ENCODE measurements around the gene RBBP8.

The RBBP8 gene

GRCh38 chr18:23053776-23054457, 120.8 kb downstream of the RBBP8 start:
- Mint-ChIP-seq H3K4me1 (ENCODE audit: low read depth) (peaks cover 16% of the 10 kb centered on the region), H3K27ac (no peak overlapping the region), H3K9me3 (no peaks in the 10 kb centered on the region), H3K27me3 (no peaks in the 10 kb centered on the region), H3K36me3 (ENCODE audit: low read depth) (no peaks in the 10 kb centered on the region), H3K4me3 (no peak overlapping the region)
- no peak for DNase-seq

- Mint-ChIP-seq H3K36me3 (ENCODE audit: low read depth) (no peaks in the 10 kb centered on the region), H3K4me1 (ENCODE audit: low read depth) (peaks cover 12% of the 10 kb centered on the region), H3K4me3 (no peak overlapping the region), H3K9me3 (no peaks in the 10 kb centered on the region), H3K27ac (no peak overlapping the region), H3K27me3 (no peaks in the 10 kb centered on the region)
- no peak for DNase-seq
Observed at GRCh38 chr18:23054553-23054952, 121.4 kb downstream of the RBBP8 start.

DNA sequence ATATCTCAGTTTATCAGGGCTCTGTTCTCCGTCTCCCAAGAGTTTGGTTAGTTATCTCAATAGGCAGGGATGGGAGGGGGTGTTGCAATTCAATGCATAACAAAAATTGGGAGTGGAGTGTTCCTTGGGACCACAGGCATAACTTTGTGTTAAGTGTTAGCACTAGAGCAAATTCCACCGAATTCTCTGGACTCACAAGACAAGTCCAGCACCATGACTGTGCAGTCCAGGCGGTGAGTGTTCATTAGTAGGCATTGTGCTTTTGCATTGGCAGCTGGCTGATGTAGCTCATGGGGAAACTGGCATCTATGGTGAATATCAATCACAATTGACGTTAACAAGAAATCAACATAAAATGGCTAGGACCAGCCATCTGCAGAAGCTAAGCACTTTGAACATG, 123.2 kb downstream of the RBBP8 start:
- Mint-ChIP-seq H3K27me3 (no peaks in the 10 kb centered on the region), H3K4me3 (no peak overlapping the region), H3K27ac (no peak overlapping the region)

DNA sequence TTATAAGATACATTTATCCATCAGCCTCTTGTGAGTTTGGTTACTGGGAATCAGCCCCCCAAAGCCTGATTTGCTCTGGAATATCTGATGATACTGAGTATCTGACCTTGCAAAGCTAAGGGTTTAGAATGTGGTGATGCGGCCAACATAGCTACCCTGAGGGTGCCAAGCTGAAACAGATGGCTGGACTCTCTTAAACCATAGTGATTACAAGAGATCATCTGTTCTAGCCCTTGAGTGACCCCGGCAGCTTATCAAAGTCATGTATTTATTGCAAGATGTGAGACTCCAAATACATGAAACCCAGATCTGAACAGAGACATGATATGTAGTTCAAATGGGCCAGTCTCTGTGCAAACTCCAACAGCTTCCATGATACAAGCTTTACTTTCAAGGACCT, 124.0 kb downstream of the RBBP8 start:
- no peak overlapping the region for H3K27ac Mint-ChIP-seq
- no peak overlapping the region for H3K4me3 Mint-ChIP-seq
- no peaks in the 10 kb centered on the region for H3K27me3 Mint-ChIP-seq
- peaks cover 2% of the 10 kb centered on the region for H3K4me1 Mint-ChIP-seq (ENCODE audit: low read depth)
- no peaks in the 10 kb centered on the region for H3K9me3 Mint-ChIP-seq
- no peak for DNase-seq
- no peaks in the 10 kb centered on the region for H3K36me3 Mint-ChIP-seq (ENCODE audit: low read depth)

More for the DNA sequence above, 123.2 kb downstream of the RBBP8 start:
- peaks cover 2% of the 10 kb centered on the region for H3K4me1 Mint-ChIP-seq (ENCODE audit: low read depth)
- no peaks in the 10 kb centered on the region for H3K9me3 Mint-ChIP-seq
- H3K36me3 Mint-ChIP-seq (ENCODE audit: low read depth) = no peaks in the 10 kb centered on the region
- no peak for DNase-seq

- Mint-ChIP-seq H3K36me3 (ENCODE audit: low read depth) (no peaks in the 10 kb centered on the region), H3K27me3 (no peaks in the 10 kb centered on the region), H3K9me3 (peaks cover 3% of the 10 kb centered on the region)
Observed at GRCh38 chr18:23058746-23059415, 125.8 kb downstream of the RBBP8 start.

GRCh38 chr18:23059541-23060465, 126.7 kb downstream of the RBBP8 start:
- Mint-ChIP-seq H3K27ac (no peak overlapping the region), H3K9me3 (peaks cover 3% of the 10 kb centered on the region), H3K4me3 (no peak overlapping the region), H3K36me3 (ENCODE audit: low read depth) (no peaks in the 10 kb centered on the region), H3K4me1 (ENCODE audit: low read depth) (no peaks in the 10 kb centered on the region), H3K27me3 (no peaks in the 10 kb centered on the region)
- no peak for DNase-seq

More at GRCh38 chr18:23058746-23059415, 125.8 kb downstream of the RBBP8 start:
- no peak for DNase-seq
- H3K4me3 Mint-ChIP-seq = no peak overlapping the region
- H3K27ac Mint-ChIP-seq = no peak overlapping the region
- H3K4me1 Mint-ChIP-seq (ENCODE audit: low read depth) = peaks cover 2% of the 10 kb centered on the region

GRCh38 chr18:23062011-23062410, 128.9 kb downstream of the RBBP8 start:
- Mint-ChIP-seq H3K36me3 (ENCODE audit: low read depth) (no peaks in the 10 kb centered on the region), H3K4me1 (ENCODE audit: low read depth) (no peaks in the 10 kb centered on the region), H3K27ac (no peak overlapping the region), H3K4me3 (no peak overlapping the region), H3K27me3 (no peaks in the 10 kb centered on the region), H3K9me3 (peaks cover 3% of the 10 kb centered on the region)
- DNase-seq = no peak

GRCh38 chr18:23063502-23063901, 130.4 kb downstream of the RBBP8 start:
- Mint-ChIP-seq H3K36me3 (ENCODE audit: low read depth) (no peaks in the 10 kb centered on the region), H3K4me1 (ENCODE audit: low read depth) (peaks cover 8% of the 10 kb centered on the region), H3K27me3 (no peaks in the 10 kb centered on the region), H3K9me3 (peaks cover 3% of the 10 kb centered on the region), H3K4me3 (no peak overlapping the region), H3K27ac (no peak overlapping the region)
- DNase-seq = no peak

- peaks cover 23% of the 10 kb centered on the region for H3K4me1 Mint-ChIP-seq (ENCODE audit: low read depth)
- no peaks in the 10 kb centered on the region for H3K27me3 Mint-ChIP-seq
- DNase-seq = no peak
- H3K36me3 Mint-ChIP-seq (ENCODE audit: low read depth) = no peaks in the 10 kb centered on the region
- H3K4me3 Mint-ChIP-seq = no peak overlapping the region
- peaks cover 6% of the 10 kb centered on the region for H3K9me3 Mint-ChIP-seq
- H3K27ac Mint-ChIP-seq = no peak overlapping the region
Observed at GRCh38 chr18:23065234-23065806, 132.2 kb downstream of the RBBP8 start.

DNA sequence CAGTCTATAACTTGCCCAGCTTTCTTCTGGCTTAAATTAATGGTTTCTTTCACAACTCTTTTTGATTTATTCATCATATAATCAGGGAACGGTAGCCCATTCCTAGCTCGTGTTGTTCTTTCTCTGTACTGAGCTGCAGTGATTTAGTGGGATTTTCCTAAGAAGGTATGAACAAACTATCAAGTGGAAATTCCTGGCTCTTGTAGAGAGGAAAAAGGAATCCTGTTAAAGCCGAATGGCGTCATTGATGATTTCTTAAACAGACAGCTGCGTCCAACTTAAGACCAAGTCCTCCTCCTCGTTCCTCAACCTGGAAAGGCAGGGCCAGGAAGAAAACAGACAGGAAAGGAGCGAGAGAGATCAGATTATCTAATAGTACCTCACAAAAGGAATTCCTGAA, 132.9 kb downstream of the RBBP8 start:
- Mint-ChIP-seq H3K27me3 (no peaks in the 10 kb centered on the region), H3K4me3 (no peak overlapping the region), H3K27ac (no peak overlapping the region), H3K36me3 (ENCODE audit: low read depth) (peaks cover 2% of the 10 kb centered on the region), H3K9me3 (peaks cover 10% of the 10 kb centered on the region), H3K4me1 (ENCODE audit: low read depth) (peaks cover 29% of the 10 kb centered on the region)
- DNase-seq = no peak

DNA sequence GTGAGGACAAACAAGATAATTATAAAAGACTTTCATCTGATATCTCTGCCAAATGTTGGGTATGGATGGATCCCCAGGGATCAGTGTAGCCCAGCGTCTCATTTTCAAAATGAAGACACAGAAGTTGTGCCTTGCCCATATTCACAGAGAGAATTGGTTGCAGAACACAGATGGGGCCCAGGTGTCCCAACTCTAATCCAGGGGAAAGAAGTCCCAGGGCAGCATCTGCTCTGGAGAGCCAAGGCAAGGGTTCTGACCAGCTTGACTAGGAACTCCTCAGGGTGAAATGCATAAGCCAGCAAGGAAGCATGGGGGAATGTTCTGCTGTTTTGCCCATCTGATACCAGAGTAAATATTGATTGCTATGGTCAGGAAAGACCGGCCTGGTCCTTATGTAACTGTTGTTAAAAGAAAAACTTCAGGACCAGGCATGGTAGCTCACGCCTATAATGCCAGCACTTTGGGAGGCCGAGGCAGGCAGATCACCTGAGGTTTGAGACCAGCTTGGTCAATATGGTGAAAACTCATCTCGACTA, 133.4 kb downstream of the RBBP8 start:
- DNase-seq = no peak
- H3K36me3 Mint-ChIP-seq (ENCODE audit: low read depth) = peaks cover 2% of the 10 kb centered on the region
- H3K4me1 Mint-ChIP-seq (ENCODE audit: low read depth) = peaks cover 34% of the 10 kb centered on the region
- H3K9me3 Mint-ChIP-seq = peaks cover 10% of the 10 kb centered on the region
- no peak overlapping the region for H3K4me3 Mint-ChIP-seq
- H3K27ac Mint-ChIP-seq = no peak overlapping the region
- H3K27me3 Mint-ChIP-seq = no peaks in the 10 kb centered on the region

DNA sequence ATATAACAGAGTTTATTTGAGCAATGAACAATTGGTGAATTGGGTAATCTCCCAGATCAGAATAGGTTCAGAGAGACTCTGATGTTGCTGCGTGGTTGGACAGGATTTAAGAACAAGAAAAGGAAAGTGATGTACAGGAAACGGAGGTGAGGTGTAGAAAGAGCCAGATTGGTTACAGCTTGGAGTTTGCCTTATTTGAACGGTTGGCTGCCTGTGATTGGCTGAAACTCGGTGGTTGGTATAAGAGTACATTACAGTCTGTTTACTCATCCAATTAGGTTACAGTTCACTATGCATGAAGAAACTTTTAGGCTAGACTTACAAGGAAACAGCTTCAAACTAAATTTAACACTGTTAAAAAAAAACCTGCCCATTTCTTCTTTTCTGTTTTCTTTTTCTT, 134.1 kb downstream of the RBBP8 start:
- no peak for DNase-seq
- Mint-ChIP-seq H3K4me1 (ENCODE audit: low read depth) (peaks cover 41% of the 10 kb centered on the region), H3K4me3 (no peak overlapping the region), H3K36me3 (ENCODE audit: low read depth) (peaks cover 2% of the 10 kb centered on the region), H3K9me3 (peaks cover 10% of the 10 kb centered on the region), H3K27me3 (no peaks in the 10 kb centered on the region), H3K27ac (no peak overlapping the region)

GRCh38 chr18:23068011-23068410, 134.9 kb downstream of the RBBP8 start:
- Mint-ChIP-seq H3K27me3 (no peaks in the 10 kb centered on the region), H3K36me3 (ENCODE audit: low read depth) (peaks cover 2% of the 10 kb centered on the region), H3K4me1 (ENCODE audit: low read depth) (peaks cover 49% of the 10 kb centered on the region), H3K9me3 (peaks cover 10% of the 10 kb centered on the region), H3K4me3 (no peak overlapping the region), H3K27ac (no peak overlapping the region)
- no peak for DNase-seq

DNA sequence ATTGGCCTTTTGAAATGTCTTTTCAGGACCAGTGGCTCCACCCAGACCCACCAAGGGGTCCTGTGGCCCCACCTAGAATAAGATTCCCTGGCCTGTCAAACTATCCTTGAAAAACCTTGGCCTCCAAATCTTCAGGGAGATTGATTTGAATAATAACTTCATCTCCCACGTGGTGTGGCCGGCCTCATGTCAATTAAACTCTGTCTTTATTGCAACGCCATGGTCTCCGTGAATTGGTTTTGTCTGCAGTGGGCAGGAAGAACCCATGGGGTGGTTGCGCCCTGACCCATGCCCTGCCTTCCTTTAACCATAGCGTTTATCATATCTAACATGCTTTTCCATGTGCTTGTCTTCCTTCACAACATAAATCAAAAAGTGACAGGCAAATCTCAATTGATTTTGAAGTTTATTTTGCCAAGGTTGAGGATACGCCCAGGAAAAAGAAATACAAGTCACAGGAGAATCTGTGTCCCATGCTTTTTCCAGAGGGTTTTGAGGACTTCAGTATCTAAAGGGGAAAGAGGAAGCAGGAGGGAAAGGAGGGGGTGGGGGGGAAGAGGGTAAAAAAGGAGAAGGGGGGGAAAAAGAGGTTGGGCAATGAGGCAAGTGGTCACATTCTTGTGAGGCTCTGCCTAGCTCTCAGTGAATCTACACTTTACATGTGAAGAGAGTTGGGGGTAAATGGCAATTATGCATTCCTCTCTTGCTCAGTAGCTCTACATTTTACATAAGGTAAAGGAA, 135.6 kb downstream of the RBBP8 start:
- H3K4me1 Mint-ChIP-seq (ENCODE audit: low read depth) = peaks cover 50% of the 10 kb centered on the region
- no peak overlapping the region for H3K27ac Mint-ChIP-seq
- no peak for DNase-seq

More for the DNA sequence above, 135.6 kb downstream of the RBBP8 start:
- Mint-ChIP-seq H3K36me3 (ENCODE audit: low read depth) (peaks cover 2% of the 10 kb centered on the region), H3K9me3 (peaks cover 7% of the 10 kb centered on the region), H3K27me3 (no peaks in the 10 kb centered on the region), H3K4me3 (no peak overlapping the region)
